Fibroblast of lung (primary cell): ENCODE results near the gene IL17B.

Source experiments
- CTCF ChIP-seq, 2 donors: IDR thresholded peaks in 1 of 2; conservative IDR thresholded peaks in 1 of 2; 1 replicate in 1 of 2; 2 replicates in 1 of 2; pipeline ENCODE4 v1.5.1; 2011 to 2012; ENCODE audit warnings: low read length in 2 of 2, control low read depth in 1 of 2, inconsistent platforms in 1 of 2, low read depth in 1 of 2, mild to moderate bottlenecking in 1 of 2
- EZH2 ChIP-seq: IDR thresholded peaks from 2 replicates; pipeline ENCODE4 v1.5.1; 2012; ENCODE audit warnings: low read length, control low read depth, mild to moderate bottlenecking; ENCODE audit errors: missing control alignments

DNA sequence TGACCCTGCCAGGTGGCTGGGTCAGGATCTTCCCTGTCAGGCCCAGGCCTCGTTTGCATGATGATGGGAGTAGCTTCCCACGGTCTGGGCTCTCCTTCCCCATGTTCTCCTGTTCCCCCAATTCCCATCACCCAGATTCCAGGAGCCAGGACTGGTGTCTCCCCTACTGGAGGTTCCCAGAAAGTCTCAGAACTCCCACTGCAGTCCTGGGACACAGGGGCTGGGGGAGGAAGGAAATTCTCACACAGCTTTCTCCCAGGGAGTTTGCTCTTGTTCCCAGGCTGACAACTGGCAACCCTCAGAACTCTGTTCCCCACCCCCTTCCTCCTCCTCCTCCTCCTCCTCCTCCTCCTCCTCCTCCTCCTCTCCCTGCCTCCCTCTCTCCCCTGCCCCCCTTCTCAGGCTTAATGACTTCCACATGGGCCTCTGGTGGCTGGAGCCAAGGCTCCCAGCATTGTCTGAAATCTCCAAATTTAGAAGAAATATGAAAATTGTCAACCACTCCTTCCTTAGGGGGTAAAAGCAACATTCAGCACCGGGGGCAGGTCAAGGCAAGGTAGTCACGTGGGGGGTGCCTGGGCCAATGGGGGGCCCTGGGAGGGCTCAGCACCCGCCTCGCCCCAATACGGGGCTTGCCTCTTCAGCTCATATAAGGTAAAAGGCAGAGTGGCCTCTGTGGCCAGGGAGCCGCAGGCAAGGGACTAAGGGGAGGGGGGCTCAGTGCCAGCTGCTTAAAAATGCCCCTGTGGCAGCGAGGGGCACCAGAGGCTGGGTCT is 27.3 kb upstream of the IL17B start:
- TF ChIP-seq CTCF (conservative IDR thresholded peaks at IDR 0.05 in 1 of 2, IDR thresholded peaks at IDR 0.05 in 1 of 2; ENCODE audit: low read depth in 1 of 2, low read length in 2 of 2) (peak; percentile 19 to 31), EZH2 (no peak)
